Fibroblast of the conjunctiva (primary cell): ENCODE results near the gene MACF1.
A peak's percentile ranks its signal among the peaks of the same experiment; 100 is the strongest.

Experiments
- DNase-seq: peaks from one replicate; pipeline ENCODE4 v3.0.0-alpha.2; 2010; ENCODE audit warnings: low read depth

Gene MACF1

GRCh38 chr1:39396671-39397070 is 192.2 kb downstream of the MACF1 start:
- DNase-seq = no peak

GRCh38 chr1:39397487-39397886 is 193.0 kb downstream of the MACF1 start:
- DNase-seq = no peak

GRCh38 chr1:39398278-39399021 is 194.0 kb downstream of the MACF1 start:
- DNase-seq = peak; percentile 89

- DNase-seq = no peak
These were observed 196.6 kb downstream of the MACF1 start for GRCh38 chr1:39401106-39401505.

GRCh38 chr1:39404876-39405275 is 200.4 kb downstream of the MACF1 start:
- no peak for DNase-seq

- no peak for DNase-seq
These were observed 200.9 kb downstream of the MACF1 start for GRCh38 chr1:39405358-39405757.

GRCh38 chr1:39406533-39407450 is 202.3 kb downstream of the MACF1 start:
- no peak for DNase-seq

GRCh38 chr1:39407510-39407895 is 203.0 kb downstream of the MACF1 start:
- DNase-seq = no peak

GRCh38 chr1:39407896-39408640 is 203.6 kb downstream of the MACF1 start:
- DNase-seq = no peak

- peak; percentile 93 for DNase-seq
These were observed 204.2 kb downstream of the MACF1 start for GRCh38 chr1:39408641-39409054.

- DNase-seq = peak; percentile 67
These were observed 204.7 kb downstream of the MACF1 start for GRCh38 chr1:39409055-39409816.

- DNase-seq = peak; percentile 94
These were observed 206.5 kb downstream of the MACF1 start for GRCh38 chr1:39410915-39411436.

GRCh38 chr1:39411526-39412478 is 207.3 kb downstream of the MACF1 start:
- no peak for DNase-seq

- DNase-seq = no peak
These were observed 208.4 kb downstream of the MACF1 start for GRCh38 chr1:39412892-39413291.

- no peak for DNase-seq
These were observed 209.5 kb downstream of the MACF1 start for GRCh38 chr1:39413902-39414528.

- DNase-seq = no peak
These were observed 211.1 kb downstream of the MACF1 start for GRCh38 chr1:39415553-39415952.

GRCh38 chr1:39416609-39417008 is 212.1 kb downstream of the MACF1 start:
- DNase-seq = no peak

GRCh38 chr1:39418236-39418635 is 213.7 kb downstream of the MACF1 start:
- no peak for DNase-seq

- no peak for DNase-seq
These were observed 216.0 kb downstream of the MACF1 start for GRCh38 chr1:39420493-39420892.

GRCh38 chr1:39422614-39423013 is 218.1 kb downstream of the MACF1 start:
- no peak for DNase-seq
